ENCODE measurements around the gene FGF4. TPM values are rescaled to one million over a fixed set of nuclear protein-coding genes. Genes with fewer than 3 reads are reported as not detected.

Gene FGF4
- total RNA-seq, 2 experiments from 2014 or later: not detected

GRCh38 chr11:69787906-69788305 is 12.8 kb upstream of the FGF4 start:
- Mint-ChIP-seq H3K4me1 (ENCODE audit: low read depth) (no peaks in the 10 kb centered on the region), H3K4me3 (no peak overlapping the region), H3K27ac (no peak overlapping the region), H3K27me3 (no peaks in the 10 kb centered on the region), H3K36me3 (ENCODE audit: low read depth) (no peaks in the 10 kb centered on the region), H3K9me3 (no peaks in the 10 kb centered on the region)
- no peak for ATAC-seq
- ChIA-PET CTCF (interaction anchor here (1.2 kb wide), 1 partner anchor 13 kb away, joined by 5 read pairs; no protein-coding TSS in a partner anchor), POLR2A (interaction anchor here (0.7 kb wide), 1 partner anchor 79 kb away, joined by 3 read pairs; no protein-coding TSS in a partner anchor)
- intact Hi-C loops (cut with micrococcal nuclease): no loop called here
- DNase-seq: no peak
- no peak for TF ChIP-seq CTCF (IDR thresholded peaks at IDR 0.05)

GRCh38 chr11:69787457-69787856 is 12.3 kb upstream of the FGF4 start:
- Mint-ChIP-seq H3K27ac (no peak overlapping the region), H3K9me3 (no peaks in the 10 kb centered on the region), H3K4me1 (ENCODE audit: low read depth) (no peaks in the 10 kb centered on the region), H3K4me3 (no peak overlapping the region), H3K36me3 (ENCODE audit: low read depth) (no peaks in the 10 kb centered on the region), H3K27me3 (no peaks in the 10 kb centered on the region)
- DNase-seq (no peak), ATAC-seq (no peak)
- TF ChIP-seq CTCF (IDR thresholded peaks at IDR 0.05): no peak
- ChIA-PET CTCF (interaction anchor here (1.2 kb wide), 1 partner anchor 14 kb away, joined by 5 read pairs; no protein-coding TSS in a partner anchor), POLR2A (interaction anchor here (0.7 kb wide), 1 partner anchor 79 kb away, joined by 3 read pairs; no protein-coding TSS in a partner anchor)
- intact Hi-C loops (cut with micrococcal nuclease): no loop called here

DNA sequence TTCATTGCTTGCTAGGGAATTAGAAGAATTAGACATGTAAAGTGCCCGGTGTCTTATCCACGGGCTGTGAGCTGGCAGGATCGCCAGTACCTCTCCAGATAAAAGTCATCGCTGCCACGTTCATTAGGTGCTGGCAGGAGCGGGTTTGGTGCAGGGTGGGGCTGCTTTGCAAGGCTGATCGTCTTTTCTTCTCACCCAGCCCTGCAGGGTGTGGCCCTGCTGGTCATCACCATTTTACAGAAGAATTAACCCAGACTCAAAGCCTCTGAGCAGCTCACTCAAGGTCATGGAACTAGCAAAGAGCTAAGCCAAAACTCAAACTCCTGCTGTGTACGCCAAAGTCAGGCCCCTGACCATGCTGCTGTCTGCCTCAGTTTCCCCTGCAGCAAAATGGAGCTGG is 6.1 kb upstream of the FGF4 start:
- POLR2A ChIA-PET: no interaction called here
- DNase-seq (no peak), ATAC-seq (no peak)
- Mint-ChIP-seq H3K4me1 (ENCODE audit: low read depth) (no peaks in the 10 kb centered on the region), H3K36me3 (ENCODE audit: low read depth) (no peaks in the 10 kb centered on the region), H3K27ac (no peak overlapping the region), H3K9me3 (no peaks in the 10 kb centered on the region), H3K27me3 (peaks cover 11% of the 10 kb centered on the region), H3K4me3 (no peak overlapping the region)
- no peak for TF ChIP-seq CTCF (IDR thresholded peaks at IDR 0.05)
- intact Hi-C loops (cut with micrococcal nuclease): no loop called here
- CTCF ChIA-PET: no interaction called here

- no peak for TF ChIP-seq CTCF (IDR thresholded peaks at IDR 0.05)
- ATAC-seq (no peak), DNase-seq (no peak)
- H3K27me3 Mint-ChIP-seq: peaks cover 23% of the 10 kb centered on the region
- intact Hi-C loops (cut with micrococcal nuclease): no loop called here
- no peak overlapping the region for H3K27ac Mint-ChIP-seq
- H3K4me1 Mint-ChIP-seq (ENCODE audit: low read depth): no peaks in the 10 kb centered on the region
- no peaks in the 10 kb centered on the region for H3K9me3 Mint-ChIP-seq
- ChIA-PET CTCF (interaction anchor here (1.2 kb wide), 1 partner anchor 23 kb away, joined by 3 read pairs; no protein-coding TSS in a partner anchor), POLR2A (interaction anchor here (0.5 kb wide), 1 partner anchor 159 kb away, joined by 3 read pairs; no protein-coding TSS in a partner anchor)
- no peaks in the 10 kb centered on the region for H3K36me3 Mint-ChIP-seq (ENCODE audit: low read depth)
- no peak overlapping the region for H3K4me3 Mint-ChIP-seq
Measured at GRCh38 chr11:69778373-69778772, 3.2 kb upstream of the FGF4 start.

GRCh38 chr11:69774354-69775162 is 583 bp downstream of the FGF4 start:
- no peak for TF ChIP-seq CTCF (IDR thresholded peaks at IDR 0.05)
- ChIA-PET CTCF (no interaction called here), POLR2A (no interaction called here)
- intact Hi-C loops (cut with micrococcal nuclease): no loop called here
- DNase-seq: no peak
- H3K27me3 Mint-ChIP-seq: peaks cover 38% of the 10 kb centered on the region
- no peaks in the 10 kb centered on the region for H3K9me3 Mint-ChIP-seq
- no peaks in the 10 kb centered on the region for H3K4me1 Mint-ChIP-seq (ENCODE audit: low read depth)
- ATAC-seq: no peak
- H3K27ac Mint-ChIP-seq: no peak overlapping the region
- no peak overlapping the region for H3K4me3 Mint-ChIP-seq
- H3K36me3 Mint-ChIP-seq (ENCODE audit: low read depth): no peaks in the 10 kb centered on the region

Data from activated CD8-positive, alpha-beta T cell treated with anti-CD3 and anti-CD28 coated beads for 36 hours (primary cell).